Choroid plexus epithelial cell (primary cell): Measurements from ENCODE around the gene GSG1L.
A peak's percentile ranks its signal among the peaks of the same experiment; 100 is the strongest.

Experiments
- DNase-seq: peaks from one replicate; pipeline ENCODE4 v3.0.0-alpha.2; 2010; ENCODE audit warnings: low read depth
- H3K4me3 ChIP-seq: 2 replicates; pipeline ENCODE4 v1.5.1; 2011; ENCODE audit warnings: low read depth, mild to moderate bottlenecking, control low read depth, low read length, moderate library complexity
- TF ChIP-seq, protein P1 (sequence below): conservative IDR thresholded peaks from 2 replicates; pipeline ENCODE4 v1.5.1; 2011; ENCODE audit warnings: low read depth, mild to moderate bottlenecking, control low read depth, inconsistent platforms, low read length, moderate library complexity

GSG1L gene

DNA sequence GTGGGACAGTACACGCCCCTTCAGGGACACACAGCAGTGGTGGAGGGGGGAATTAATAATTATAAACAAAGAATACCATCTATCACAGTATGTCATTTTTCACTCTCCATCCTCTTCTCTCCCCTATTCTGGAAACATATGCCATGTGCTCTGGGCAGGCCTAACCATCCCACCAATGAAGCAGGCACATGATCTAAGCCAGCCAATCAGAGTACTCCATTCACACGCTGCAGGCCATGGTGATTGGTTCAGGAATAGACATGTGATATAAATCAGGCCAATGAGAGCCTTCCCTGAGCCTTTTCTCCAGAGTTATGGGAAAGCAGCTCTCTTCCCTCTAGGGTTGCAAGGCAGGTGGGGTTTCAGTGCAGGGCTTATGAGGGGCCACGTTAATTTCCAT, 36.5 kb downstream of the GSG1L start:
- TF ChIP-seq, protein P1, sequence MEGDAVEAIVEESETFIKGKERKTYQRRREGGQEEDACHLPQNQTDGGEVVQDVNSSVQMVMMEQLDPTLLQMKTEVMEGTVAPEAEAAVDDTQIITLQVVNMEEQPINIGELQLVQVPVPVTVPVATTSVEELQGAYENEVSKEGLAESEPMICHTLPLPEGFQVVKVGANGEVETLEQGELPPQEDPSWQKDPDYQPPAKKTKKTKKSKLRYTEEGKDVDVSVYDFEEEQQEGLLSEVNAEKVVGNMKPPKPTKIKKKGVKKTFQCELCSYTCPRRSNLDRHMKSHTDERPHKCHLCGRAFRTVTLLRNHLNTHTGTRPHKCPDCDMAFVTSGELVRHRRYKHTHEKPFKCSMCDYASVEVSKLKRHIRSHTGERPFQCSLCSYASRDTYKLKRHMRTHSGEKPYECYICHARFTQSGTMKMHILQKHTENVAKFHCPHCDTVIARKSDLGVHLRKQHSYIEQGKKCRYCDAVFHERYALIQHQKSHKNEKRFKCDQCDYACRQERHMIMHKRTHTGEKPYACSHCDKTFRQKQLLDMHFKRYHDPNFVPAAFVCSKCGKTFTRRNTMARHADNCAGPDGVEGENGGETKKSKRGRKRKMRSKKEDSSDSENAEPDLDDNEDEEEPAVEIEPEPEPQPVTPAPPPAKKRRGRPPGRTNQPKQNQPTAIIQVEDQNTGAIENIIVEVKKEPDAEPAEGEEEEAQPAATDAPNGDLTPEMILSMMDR, result no peak
- no peak overlapping the region for H3K4me3 ChIP-seq
- no peak for DNase-seq

DNA sequence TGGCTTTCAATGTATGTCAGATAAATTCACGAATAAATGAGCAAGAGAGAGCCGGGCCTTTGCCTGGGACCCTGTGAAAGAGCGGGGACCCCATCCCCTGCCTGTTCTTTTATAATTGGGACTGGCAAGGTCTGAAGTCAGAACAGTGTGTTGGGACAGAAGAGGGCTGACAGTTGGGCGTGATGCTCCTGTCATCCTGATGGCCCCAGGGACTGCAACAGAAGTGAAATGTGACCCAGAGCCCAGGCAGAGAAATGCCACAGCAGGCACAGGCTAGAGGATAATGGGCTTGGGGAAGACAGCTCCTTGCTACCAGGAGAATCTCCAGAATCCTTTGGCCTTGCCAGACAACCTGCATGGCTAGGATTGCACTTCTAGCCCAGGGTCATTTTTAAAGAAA, 37.9 kb downstream of the GSG1L start:
- no peak for DNase-seq
- no peak overlapping the region for H3K4me3 ChIP-seq
- TF ChIP-seq, protein P1, result no peak

DNA sequence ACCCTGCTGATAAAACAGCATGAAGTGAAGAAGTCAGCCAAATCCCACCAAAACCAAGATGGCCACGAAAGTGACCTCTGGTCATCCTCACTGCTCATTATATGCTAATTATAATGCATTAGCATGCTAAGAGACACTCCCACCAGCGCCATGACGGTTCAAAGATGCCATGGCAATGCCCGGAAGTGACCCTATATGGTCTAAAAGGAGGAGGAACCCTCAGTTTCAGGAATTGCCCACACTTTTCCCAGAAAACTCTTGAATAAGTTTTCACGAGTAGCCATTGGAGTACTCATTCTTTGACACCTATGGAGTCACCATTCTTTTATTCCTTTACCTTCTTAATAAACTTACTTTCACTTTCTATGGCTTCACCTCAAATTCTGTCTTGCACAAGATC, 44.3 kb downstream of the GSG1L start:
- no peak for DNase-seq
- no peak overlapping the region for H3K4me3 ChIP-seq
- TF ChIP-seq, protein P1, result no peak

DNA sequence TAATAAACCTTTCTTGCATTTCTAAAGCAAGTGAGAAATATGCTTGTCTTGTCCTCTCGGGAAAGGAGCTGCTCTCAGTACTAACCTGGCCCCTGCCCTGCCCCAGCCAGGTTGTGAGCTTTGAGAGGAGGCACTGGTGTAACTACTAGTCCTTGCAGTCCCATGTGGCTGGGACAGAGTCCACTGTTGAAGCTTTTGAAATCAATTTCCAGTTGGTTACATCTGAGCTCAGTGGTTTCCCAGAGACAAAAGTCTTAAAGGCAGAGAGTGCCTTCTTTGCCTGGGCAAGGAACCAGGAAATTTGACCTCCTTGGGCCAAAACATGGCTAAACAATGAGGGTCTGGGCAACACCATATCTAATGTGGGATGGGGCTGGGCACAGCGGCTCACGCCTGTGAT, 48.7 kb downstream of the GSG1L start:
- no peak overlapping the region for H3K4me3 ChIP-seq
- DNase-seq, result no peak

DNA sequence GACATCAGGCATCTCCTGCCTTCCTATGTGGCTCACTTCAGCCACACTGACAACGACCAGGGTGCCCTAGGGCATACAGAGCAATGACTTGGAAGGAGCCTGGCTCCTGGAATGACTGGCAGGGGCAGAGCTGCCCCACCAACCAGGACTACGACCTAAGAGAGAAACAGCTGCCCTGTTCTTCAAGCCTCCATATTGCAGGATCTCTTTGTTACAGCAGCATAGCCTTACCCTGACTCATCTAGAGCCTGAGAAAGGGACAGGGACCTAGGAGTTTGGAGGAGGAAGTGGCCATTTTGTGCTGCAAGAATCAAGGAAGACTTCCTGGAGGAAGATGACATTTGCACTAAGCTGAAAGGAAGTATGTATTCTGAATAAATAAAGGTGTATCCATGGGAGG, 49.6 kb downstream of the GSG1L start:
- TF ChIP-seq, protein P1, result no peak
- no peak for DNase-seq
- no peak overlapping the region for H3K4me3 ChIP-seq

More for the DNA sequence above, 48.7 kb downstream of the GSG1L start:
- TF ChIP-seq, protein P1, result no peak

DNA sequence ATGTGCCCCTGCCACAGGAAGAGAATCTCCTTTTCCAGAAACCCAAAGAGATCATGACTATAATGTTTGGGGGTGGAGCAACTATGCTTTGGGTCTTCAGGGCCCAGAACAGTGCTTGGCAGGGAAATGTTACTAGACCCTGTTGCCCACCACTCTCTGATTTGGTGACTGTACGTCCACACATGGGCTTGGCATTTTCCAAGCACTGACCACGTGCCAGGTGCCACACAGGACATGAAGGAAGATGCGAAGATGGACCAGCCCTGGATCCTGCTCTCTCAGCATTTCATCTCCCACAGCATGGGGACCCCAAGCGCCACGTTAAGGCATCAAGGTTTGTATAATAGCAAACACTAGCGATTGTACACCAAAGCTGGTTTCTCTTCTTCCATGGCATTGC, 50.1 kb downstream of the GSG1L start:
- TF ChIP-seq, protein P1, result no peak
- DNase-seq, result no peak
- no peak overlapping the region for H3K4me3 ChIP-seq

DNA sequence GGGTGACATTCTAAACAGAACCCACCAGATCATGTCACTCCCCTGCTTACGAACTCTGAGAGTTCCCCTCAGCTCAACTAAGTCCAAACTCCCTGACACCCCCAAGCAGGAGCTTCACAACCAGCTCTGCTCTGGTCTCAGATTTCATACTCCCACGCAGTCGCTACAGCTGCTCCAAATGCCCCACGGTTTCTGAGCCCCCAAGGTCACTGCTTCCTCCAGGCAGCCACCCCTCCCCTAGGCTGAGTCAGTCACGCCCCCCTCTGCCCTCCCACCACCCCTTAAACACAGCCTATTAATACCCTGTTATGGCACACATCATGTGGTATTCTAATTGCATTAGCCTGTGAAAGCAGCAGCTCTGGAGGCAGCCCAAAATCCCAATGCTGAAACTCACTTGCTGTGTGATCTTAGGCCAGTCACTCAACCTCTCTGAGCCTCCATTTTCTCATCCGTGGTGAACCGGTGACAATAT, 51.5 kb downstream of the GSG1L start:
- TF ChIP-seq, protein P1, result no peak
- DNase-seq, result peak; percentile 60

More for the DNA sequence above, 51.5 kb downstream of the GSG1L start:
- no peak overlapping the region for H3K4me3 ChIP-seq
